Skin epidermis (tissue), 12 donors: ENCODE measurements around the gene RNPEPL1.

Experiments used
- H3K27ac ChIP-seq, 21 experiments: fragments of 200-600 bp; sonication (generic) in 11 of 21; one replicate each; pipeline ENCODE4 v1.5.0; 2020; ENCODE audit warnings: mild to moderate bottlenecking in 3 of 21, inconsistent platforms in 2 of 21, moderate library complexity in 2 of 21
- H3K4me3 ChIP-seq, 7 experiments: fragments of 200-600 bp; sonication (generic) in 2 of 7; one replicate each; pipeline ENCODE4 v1.5.0; 2020; ENCODE audit warnings: inconsistent platforms in 2 of 7, mild to moderate bottlenecking in 2 of 7, moderate library complexity in 1 of 7

Gene RNPEPL1

GRCh38 chr2:240586919-240587800 lies 18.9 kb downstream of the RNPEPL1 start:
- Histone ChIP-seq H3K27ac (peak overlapping the region in 20 of 21 experiments; percentile 79 to 99 (median 93)), H3K4me3 (peak overlapping the region; percentile 73 to 99 (median 86))

DNA sequence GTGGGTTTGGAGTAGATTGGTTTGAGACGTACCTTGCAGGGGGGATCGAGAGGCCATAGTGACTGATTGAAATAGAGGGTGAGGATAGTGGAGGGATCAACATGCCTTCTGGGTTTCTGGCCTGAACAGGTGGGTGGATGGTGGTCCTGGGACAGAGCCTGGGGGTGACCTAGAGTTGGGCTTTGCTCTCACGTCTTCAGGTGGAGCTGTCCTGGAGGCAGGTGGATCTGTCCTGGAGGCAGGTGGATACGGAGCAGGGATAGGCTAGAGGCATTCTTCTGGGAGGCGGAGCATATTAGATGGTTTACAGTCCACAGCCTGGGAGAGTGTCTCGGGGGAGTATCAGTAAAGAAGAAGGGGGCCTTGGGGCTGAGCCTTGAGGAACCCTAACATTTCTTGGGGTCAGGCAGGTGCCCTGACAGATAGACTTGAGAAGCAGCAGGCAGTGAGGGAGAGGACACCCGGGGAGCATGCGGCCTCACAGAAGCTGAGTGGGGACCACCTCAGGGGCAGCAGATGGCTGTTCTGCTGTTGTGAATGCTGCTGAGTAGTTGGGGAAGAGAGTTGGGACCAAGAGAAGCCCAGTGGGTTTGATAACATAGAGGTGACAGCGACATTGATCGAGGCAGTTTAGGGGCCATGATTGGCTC lies 19.8 kb downstream of the RNPEPL1 start:
- H3K4me3 ChIP-seq, result peak overlapping the region in 2 of 7 experiments; percentile 73 to 91

DNA sequence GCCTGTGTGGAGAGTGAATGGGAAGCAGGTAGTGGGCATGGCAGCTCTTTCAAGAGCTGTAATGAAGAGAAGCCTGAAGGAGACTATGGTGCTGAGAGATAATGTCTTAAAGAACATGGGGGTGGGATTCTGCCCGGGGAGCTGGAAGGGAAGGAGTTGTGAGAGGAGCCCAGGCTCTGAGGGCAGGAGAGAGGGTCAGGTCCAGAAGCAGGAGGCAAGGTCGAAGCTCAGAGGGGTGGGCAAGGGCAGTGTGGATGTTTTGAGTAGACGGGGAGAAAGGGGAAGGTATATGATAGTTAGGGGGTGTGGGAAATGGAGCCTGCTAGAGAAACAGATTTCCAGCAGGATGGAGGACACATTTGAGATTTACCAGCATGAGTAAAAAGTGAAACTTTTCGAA lies 20.4 kb downstream of the RNPEPL1 start:
- H3K4me3 ChIP-seq, result no peak overlapping the region

More for the DNA sequence above, 19.8 kb downstream of the RNPEPL1 start:
- peak overlapping the region in 1 of 21 experiments; percentile 89 for H3K27ac ChIP-seq

DNA sequence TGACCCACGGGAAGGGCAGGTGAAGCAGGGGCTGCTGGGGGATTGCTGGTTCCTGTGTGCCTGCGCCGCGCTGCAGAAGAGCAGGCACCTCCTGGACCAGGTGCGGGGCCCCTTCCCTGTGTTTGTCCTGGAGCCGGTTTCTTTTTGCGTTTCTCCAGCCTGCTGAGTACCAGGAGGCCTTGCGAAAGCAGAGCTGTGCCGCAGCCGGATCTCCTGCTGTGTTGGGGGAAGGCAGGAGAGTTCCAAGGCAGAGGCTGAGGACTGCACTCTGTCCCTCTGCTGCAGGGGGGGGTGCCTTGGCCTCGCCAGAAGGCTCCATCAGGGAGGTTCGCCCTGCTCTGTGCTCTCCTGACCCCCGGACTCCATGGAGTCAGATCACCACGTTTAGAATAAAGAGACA lies 21.1 kb downstream of the RNPEPL1 start:
- Histone ChIP-seq H3K4me3 (no peak overlapping the region), H3K27ac (no peak overlapping the region)

More for the DNA sequence above, 20.4 kb downstream of the RNPEPL1 start:
- peak overlapping the region in 1 of 21 experiments; percentile 89 for H3K27ac ChIP-seq

GRCh38 chr2:240589850-240590525 lies 21.7 kb downstream of the RNPEPL1 start:
- Histone ChIP-seq H3K4me3 (no peak overlapping the region), H3K27ac (no peak overlapping the region)

DNA sequence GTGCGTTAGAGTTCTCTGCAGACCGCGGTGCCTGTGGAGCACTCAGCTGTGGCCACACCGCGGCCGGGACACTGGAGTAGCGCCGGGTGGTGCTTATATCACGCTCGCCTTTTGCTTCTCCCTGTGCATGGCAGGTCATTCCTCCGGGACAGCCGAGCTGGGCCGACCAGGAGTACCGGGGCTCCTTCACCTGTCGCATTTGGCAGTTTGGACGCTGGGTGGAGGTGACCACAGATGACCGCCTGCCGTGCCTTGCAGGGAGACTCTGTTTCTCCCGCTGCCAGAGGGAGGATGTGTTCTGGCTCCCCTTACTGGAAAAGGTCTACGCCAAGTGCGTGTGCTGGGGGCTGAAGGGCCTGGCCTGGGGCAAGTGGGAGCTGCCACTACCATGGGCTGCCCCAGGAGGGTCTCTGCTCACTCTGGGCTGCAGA lies 22.4 kb downstream of the RNPEPL1 start:
- H3K27ac ChIP-seq, result no peak overlapping the region
- H3K4me3 ChIP-seq, result no peak overlapping the region

DNA sequence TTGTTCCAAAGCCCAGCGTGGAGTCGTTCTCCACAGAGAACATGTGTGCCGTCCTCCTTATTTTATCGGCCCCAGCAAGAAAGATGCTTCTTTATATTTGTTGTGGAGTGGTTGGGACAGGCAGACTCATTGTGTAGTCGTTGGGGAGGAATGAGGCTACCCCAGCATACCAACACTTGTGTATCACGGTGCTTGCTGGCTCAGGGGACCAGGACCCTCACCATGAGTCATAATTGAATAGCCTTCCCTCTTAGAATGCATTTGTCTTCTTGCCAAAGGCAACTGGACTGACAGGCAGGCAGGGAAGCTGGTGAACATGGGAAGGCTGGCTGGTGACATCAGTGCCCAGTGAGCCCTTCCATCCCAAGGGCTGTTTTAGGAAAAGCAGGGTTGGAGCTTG lies 22.9 kb downstream of the RNPEPL1 start:
- no peak overlapping the region for H3K27ac ChIP-seq

GRCh38 chr2:240591784-240592183 lies 23.5 kb downstream of the RNPEPL1 start:
- Histone ChIP-seq H3K4me3 (no peak overlapping the region), H3K27ac (no peak overlapping the region)

More for the DNA sequence above, 22.9 kb downstream of the RNPEPL1 start:
- no peak overlapping the region for H3K4me3 ChIP-seq

- no peak overlapping the region for H3K27ac ChIP-seq
- no peak overlapping the region for H3K4me3 ChIP-seq
Measured at GRCh38 chr2:240593026-240593702, 24.9 kb downstream of the RNPEPL1 start.

DNA sequence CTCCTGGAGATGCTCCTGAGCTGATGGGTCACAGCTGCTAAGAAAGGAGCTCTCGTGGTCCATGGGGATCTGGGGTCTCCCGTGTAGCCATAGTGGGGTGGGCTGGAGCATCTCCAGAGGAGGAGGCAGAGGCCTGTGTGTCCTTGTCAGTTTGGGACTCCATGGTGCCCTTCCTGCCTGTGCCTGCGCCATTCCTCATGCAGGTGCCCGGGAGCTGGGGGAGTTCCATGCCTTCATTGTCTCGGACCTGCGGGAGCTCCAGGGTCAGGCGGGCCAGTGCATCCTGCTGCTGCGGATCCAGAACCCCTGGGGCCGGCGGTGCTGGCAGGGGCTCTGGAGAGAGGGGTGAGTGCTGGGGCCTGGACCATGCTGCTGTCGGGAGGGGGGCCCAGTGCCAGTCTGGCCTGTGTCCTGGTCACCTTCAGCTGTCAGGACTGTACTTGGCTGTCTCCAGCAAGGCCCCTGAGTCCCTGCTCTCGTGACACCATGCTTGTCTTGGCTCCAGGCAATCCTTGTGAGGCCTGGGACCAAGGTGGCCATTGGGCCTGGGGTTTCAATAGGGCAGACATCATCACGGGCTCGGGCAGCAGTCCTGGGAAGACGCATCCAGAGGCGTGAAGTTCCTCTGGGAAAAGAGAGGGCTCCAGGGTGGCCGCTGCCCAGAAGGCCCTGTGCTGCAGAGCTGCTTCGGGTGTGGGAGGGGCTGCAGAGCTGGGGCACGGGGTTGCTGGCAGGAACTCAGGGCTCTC lies 25.6 kb downstream of the RNPEPL1 start:
- H3K27ac ChIP-seq, result no peak overlapping the region
- H3K4me3 ChIP-seq, result no peak overlapping the region

DNA sequence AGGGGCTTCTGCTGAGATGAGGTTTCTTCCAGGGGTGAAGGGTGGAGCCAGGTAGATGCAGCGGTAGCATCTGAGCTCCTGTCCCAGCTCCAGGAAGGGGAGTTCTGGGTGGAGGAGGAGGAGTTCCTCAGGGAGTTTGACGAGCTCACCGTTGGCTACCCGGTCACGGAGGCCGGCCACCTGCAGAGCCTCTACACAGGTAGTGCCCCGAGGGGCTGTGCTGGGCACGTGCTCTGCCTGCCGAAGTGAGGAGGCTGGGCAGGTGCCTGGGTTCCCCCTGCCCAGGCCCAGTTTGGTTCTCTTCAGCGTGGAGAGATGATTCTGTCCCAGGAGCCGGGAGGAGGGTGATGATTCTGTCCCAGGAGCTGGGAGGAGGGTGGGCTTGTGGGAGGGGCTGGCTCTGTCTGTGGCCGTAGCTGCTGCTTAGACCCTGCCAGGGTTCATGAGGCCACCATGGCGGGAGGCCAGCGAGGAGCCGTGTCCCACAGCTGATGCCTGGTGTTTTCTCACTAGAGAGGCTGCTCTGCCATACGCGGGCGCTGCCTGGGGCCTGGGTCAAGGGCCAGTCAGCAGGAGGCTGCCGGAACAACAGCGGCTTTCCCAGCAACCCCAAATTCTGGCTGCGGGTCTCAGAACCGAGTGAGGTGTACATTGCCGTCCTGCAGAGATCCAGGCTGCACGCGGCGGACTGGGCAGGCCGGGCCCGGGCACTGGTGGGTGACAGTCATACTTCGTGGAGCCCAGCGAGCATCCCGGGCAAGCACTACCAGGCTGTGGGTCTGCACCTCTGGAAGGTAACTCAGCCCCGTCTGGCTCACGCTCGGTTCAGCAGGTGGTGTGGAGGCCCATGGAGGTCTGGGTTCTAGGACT lies 26.5 kb downstream of the RNPEPL1 start:
- Histone ChIP-seq H3K4me3 (no peak overlapping the region), H3K27ac (no peak overlapping the region)

DNA sequence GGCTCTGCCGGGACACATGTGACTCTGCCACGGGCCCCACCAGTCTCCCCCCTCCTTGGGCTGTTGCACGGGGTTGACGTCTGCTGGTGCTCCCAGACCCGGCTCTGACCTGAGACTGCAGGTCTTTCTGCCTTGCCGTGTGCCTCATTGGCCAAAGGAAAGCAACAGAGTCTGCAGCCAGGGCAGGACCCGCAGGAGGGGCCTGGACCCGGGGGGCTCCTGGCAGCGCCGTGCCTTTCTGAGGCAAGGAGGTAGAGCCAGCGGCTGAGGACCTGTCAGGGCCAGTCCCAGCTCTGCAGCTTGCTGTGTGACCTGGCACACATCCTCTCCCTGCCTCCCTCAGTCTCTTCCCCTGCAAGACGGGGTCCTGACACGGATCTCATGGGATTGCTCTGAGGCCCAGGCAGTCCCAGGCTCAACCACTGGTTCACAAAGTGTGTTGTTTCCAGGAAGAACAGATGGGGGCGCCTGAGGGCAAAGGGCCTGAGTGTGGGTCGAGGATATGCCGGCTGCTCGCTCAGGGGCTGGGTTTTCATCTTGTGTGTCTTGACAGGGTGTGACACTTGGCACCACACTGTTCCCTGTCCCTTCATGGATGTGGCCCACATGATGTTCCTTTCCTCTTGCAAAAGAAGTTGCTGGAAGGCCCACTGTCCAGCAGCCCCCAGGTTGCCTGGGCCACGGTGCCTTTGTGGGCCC lies 27.2 kb downstream of the RNPEPL1 start:
- Histone ChIP-seq H3K4me3 (no peak overlapping the region), H3K27ac (no peak overlapping the region)

GRCh38 chr2:240596080-240596460 lies 27.8 kb downstream of the RNPEPL1 start:
- Histone ChIP-seq H3K4me3 (no peak overlapping the region), H3K27ac (no peak overlapping the region)

- no peak overlapping the region for H3K4me3 ChIP-seq
- no peak overlapping the region for H3K27ac ChIP-seq
Measured at GRCh38 chr2:240596491-240596931, 28.2 kb downstream of the RNPEPL1 start.

DNA sequence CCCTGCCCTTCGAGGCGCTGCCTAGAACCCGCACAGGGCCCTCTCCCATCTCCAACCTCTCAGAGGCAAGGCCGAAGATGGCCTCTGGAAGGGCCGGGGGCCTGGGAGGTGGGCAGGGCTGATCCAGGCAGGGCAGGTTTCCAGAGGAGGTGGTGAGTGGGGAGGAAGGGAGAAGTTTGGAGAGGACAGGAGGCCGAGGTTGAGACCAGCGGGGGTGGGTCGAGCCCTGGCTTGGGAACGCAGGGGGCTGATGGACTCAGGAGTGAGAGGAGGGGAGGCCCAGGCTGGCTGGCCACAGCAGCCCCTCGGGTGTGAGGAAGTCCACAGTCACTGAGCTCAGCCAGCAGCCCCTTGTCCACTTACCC lies 28.8 kb downstream of the RNPEPL1 start:
- Histone ChIP-seq H3K4me3 (no peak overlapping the region), H3K27ac (no peak overlapping the region)

DNA sequence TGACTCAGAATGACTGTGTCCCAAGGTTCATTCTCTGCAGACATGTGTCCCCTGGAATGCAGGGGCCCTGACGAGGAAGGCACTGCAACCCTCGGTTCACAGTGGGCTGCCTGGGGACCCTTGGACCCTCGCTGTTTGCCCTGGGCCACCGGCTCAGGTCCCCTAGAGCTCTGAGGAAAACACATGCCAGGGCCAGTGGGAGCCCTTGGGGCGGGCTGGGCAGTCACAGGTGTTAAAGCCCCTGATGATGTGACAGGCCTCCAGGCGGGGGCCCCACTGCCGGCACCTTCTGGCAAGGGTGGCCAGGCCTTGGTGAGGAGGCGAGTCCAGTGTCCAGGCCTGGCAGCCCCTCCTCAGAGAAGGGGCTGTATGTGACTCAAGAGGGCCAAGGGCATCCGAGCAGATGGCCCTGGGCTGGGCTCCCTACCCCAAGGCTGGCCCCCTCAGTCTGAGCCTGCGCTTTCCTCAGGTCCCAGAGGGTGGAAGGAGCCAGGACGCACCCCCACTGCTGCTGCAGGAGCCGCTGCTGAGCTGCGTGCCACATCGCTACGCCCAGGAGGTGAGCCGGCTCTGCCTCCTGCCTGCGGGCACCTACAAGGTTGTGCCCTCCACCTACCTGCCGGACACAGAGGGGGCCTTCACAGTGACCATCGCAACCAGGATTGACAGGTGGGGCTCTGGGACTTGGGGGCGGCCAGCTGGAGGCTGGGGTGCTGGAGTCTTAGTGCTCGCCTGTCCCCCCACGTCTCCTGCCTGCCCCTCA lies 29.3 kb downstream of the RNPEPL1 start:
- H3K4me3 ChIP-seq, result no peak overlapping the region
- H3K27ac ChIP-seq, result no peak overlapping the region

DNA sequence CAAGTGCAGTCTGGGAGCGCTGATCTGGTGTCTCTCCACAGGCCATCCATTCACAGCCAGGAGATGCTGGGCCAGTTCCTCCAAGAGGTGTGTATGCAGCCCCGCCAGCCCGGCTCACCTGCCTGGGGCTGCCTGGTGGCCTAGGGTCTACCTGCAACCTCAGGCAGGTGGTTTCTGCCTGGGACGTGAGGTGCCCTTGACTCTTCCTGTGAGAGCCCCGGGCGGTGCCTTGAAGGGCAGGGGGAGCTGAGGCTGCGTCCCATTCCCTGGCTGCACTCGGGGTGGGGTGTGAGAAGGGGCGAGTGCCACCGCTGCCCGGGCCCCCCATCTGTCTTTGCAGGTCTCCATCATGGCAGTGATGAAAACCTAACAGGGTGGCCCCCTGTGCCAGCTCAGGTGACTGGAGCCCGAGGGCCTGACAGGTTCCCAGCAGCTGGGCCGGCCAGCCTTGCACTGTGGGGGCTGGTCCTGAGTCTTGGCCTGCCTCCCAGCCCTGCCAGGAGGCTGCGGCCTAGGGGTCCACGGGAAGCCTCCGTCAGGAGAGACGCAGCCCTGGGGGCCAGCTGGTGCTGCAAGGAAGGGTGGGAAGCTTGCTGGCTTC lies 30.1 kb downstream of the RNPEPL1 start:
- H3K27ac ChIP-seq, result no peak overlapping the region
- no peak overlapping the region for H3K4me3 ChIP-seq
